K562 (cell line): ENCODE data around the gene MDM4. TPM values are rescaled to one million over a fixed set of nuclear protein-coding genes. Genes with fewer than 3 reads are reported as not detected.

Source experiments
- BRD4 ChIP-seq: fragments of 200-600 bp; sonication (generic); IDR thresholded peaks from 2 replicates; pipeline ENCODE4 v1.6.1; 2017; ENCODE audit warnings: inconsistent platforms
- E2F6 ChIP-seq, 2 experiments: IDR thresholded peaks; 2 replicates each; pipeline ENCODE4 v1.6.1; 2011; ENCODE audit warnings: borderline replicate concordance in 1 of 2, control low read depth in 1 of 2, low read depth in 1 of 2, low read length in 1 of 2, mild to moderate bottlenecking in 1 of 2, mixed read lengths in 1 of 2, moderate library complexity in 1 of 2; ENCODE audit not compliant: insufficient read depth in 1 of 2, insufficient read length in 1 of 2, poor library complexity in 1 of 2, severe bottlenecking in 1 of 2; ENCODE audit errors: extremely low read depth in 1 of 2
- EHMT2 ChIP-seq: fragments of 450-650 bp; IDR thresholded peaks from 2 replicates; pipeline ENCODE4 v1.6.1; 2018; ENCODE audit warnings: antibody characterized with exemption
- ELF1 ChIP-seq: fragments of 200-800 bp; sonication (Bioruptor generic); IDR thresholded peaks from 2 replicates; pipeline ENCODE4 v1.6.1; 2016; ENCODE audit warnings: missing genetic modification characterization, missing compliant biosample characterization
- HMG20A ChIP-seq: fragments of 450-650 bp; formaldehyde crosslinking; conservative IDR thresholded peaks from 2 replicates; pipeline ENCODE4 v1.4.0; 2020; ENCODE audit warnings: mild to moderate bottlenecking, mixed read lengths
- RHOXF2B ChIP-seq: fragments of 250-450 bp; sonication (Bioruptor Pico); conservative IDR thresholded peaks from 2 replicates; pipeline ENCODE4 v1.5.1; 2021
- SRSF3 ChIP-seq: fragments of 200-400 bp; formaldehyde crosslinking; IDR thresholded peaks from 2 replicates; pipeline ENCODE4 v1.6.1; 2016; ENCODE audit warnings: mild to moderate bottlenecking, low read length, moderate library complexity; ENCODE audit not compliant: insufficient read depth
- TEAD2 ChIP-seq: fragments of 450-650 bp; IDR thresholded peaks from 2 replicates; pipeline ENCODE4 v1.6.1; 2016; ENCODE audit warnings: missing genetic modification characterization, control low read depth, missing compliant biosample characterization
- THAP12 ChIP-seq: fragments of 250-450 bp; sonication (Bioruptor Pico); IDR thresholded peaks from 2 replicates; pipeline ENCODE4 v1.9.0; 2021; ENCODE audit warnings: mild to moderate bottlenecking, inconsistent platforms
- TSC22D4 ChIP-seq: fragments of 450-650 bp; IDR thresholded peaks from 2 replicates; pipeline ENCODE4 v1.6.1; 2016; ENCODE audit warnings: missing genetic modification characterization, missing biosample characterization, control low read depth
- WHSC1 ChIP-seq: IDR thresholded peaks from one replicate; pipeline ENCODE4 v1.6.1; 2012; ENCODE audit warnings: low read length, control low read depth, inconsistent platforms
- ZBTB2 ChIP-seq: fragments of 450-650 bp; IDR thresholded peaks from 2 replicates; pipeline ENCODE4 v1.6.1; 2016; ENCODE audit warnings: antibody characterized with exemption
- ZC3H11A ChIP-seq: IDR thresholded peaks from 2 replicates; pipeline ENCODE4 v1.6.1; 2012; ENCODE audit warnings: low read depth, low read length, improper control_type of control experiment
- ZHX1 ChIP-seq: fragments of 150-350 bp; conservative IDR thresholded peaks from 2 replicates; pipeline ENCODE4 v1.6.1; 2014; ENCODE audit warnings: low read length
- ZNF184 ChIP-seq: sonication (generic); formaldehyde crosslinking; IDR thresholded peaks from 2 replicates; pipeline ENCODE4 v1.5.0; 2020; ENCODE audit warnings: missing genetic modification reagents
- ZNF280A ChIP-seq: fragments of 450-650 bp; IDR thresholded peaks from 2 replicates; pipeline ENCODE4 v1.6.1; 2018; ENCODE audit warnings: mild to moderate bottlenecking, low read depth; ENCODE audit not compliant: partially characterized antibody
- ZNF57 ChIP-seq: fragments of 450-650 bp; formaldehyde crosslinking; IDR thresholded peaks from 2 replicates; pipeline ENCODE4 v1.4.0; 2020; ENCODE audit warnings: mild to moderate bottlenecking, moderate library complexity
- ZNF644 ChIP-seq: fragments of 200-800 bp; sonication (Bioruptor generic); IDR thresholded peaks from 2 replicates; pipeline ENCODE4 v1.6.1; 2016; ENCODE audit warnings: low read depth, missing genetic modification characterization, missing compliant biosample characterization
- ZSCAN32 ChIP-seq: fragments of 450-650 bp; formaldehyde crosslinking; IDR thresholded peaks from 2 replicates; pipeline ENCODE4 v1.4.0; 2020; ENCODE audit warnings: mild to moderate bottlenecking, moderate library complexity
- polyA plus RNA-seq, 8 experiments: library from polyadenylated mRNA; depleted of rRNA in 4 of 8; stranded (reverse) in 5 of 8; unstranded in 3 of 8; fragments of >200 nt; fragmentation: Nextera tagmentation in 2 of 8; fragmentation: Illumina TruSeq in 1 of 8; extraction: Ambion mirVana in 2 of 8; extraction: Trizol in 1 of 8; gene quantifications; 2 replicates each; pipeline versions ENCODE4 v1.2.1 to v1.2.3, GENCODE V29; 2011 to 2014; ENCODE audit warnings: inconsistent platforms in 1 of 8, missing spikeins in 1 of 8
- total RNA-seq, 7 experiments: library from RNA; depleted of rRNA in 6 of 7; stranded (reverse); fragments of >200 nt in 6 of 7; fragmentation: Illumina TruSeq in 2 of 7; extraction: Trizol in 2 of 7; gene quantifications; 2 replicates each; pipeline versions ENCODE4 v1.2.1 to v1.2.3, GENCODE V29; 2011 to 2021; ENCODE audit warnings: low replicate concordance in 1 of 7

The MDM4 gene
- total and polyA plus RNA-seq, 9 of the 15 experiments (the other 6 are each of a cell fraction or from before 2014, with no cell fraction given): 3.3 to 61.7 (median 21.2) TPM

- TF ChIP-seq ZBTB2 (peak; percentile 88), SRSF3 (no peak), ZNF644 (tag) (no peak), ZSCAN32 (CRISPR knock-in tag) (no peak), HMG20A (CRISPR knock-in tag) (no peak), RHOXF2B (CRISPR knock-in tag) (0 out of 2 replicates have a peak, but pooled peaks have one; percentile 38), ZNF184 (no peak), WHSC1 (no peak), ELF1 (tag) (peak; percentile 91), E2F6 (IDR thresholded peaks at IDR 0.05; ENCODE audit: borderline replicate concordance in 1 of 2, extremely low read depth in 1 of 2, insufficient read depth in 1 of 2, insufficient read length in 1 of 2, low read depth in 1 of 2, low read length in 1 of 2, poor library complexity in 1 of 2, severe bottlenecking in 1 of 2) (peak; percentile 67 to 92), TSC22D4 (tag) (no peak), TEAD2 (tag) (no peak), EHMT2 (peak; percentile 49; the same call in 1 of the 2 replicates), ZNF57 (CRISPR knock-in tag) (no peak), THAP12 (CRISPR knock-in tag) (peak; percentile 78), ZHX1 (no peak; the same call in 1 of the 2 replicates), BRD4 (peak; percentile 100), ZNF280A (no peak), ZC3H11A (peak; percentile 89)
These were observed at the start of gene MDM4 (continued) for GRCh38 chr1:204516180-204516879.
